ENCODE data around the gene CMTM8.

DNA sequence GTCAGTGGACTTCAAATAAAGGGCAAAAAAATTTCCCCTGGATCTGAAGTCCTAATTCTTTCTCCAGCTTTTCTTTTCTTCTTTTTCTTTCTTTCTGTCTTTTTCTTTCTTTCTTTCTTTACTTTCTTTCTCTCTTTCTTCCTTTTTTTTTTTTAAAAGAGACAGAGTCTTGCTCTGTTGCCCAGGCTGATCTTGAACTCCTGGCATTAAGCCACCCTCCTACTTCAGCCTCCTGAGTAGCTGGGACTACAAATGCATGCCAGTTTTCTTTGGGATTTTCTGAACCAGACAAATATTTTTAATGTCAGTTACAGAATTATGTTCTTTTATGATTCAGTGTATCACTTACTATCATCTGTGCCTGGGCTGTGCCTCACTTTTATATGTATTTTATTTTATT, 45.4 kb upstream of the CMTM8 start:
- TF ChIP-seq, protein P1, sequence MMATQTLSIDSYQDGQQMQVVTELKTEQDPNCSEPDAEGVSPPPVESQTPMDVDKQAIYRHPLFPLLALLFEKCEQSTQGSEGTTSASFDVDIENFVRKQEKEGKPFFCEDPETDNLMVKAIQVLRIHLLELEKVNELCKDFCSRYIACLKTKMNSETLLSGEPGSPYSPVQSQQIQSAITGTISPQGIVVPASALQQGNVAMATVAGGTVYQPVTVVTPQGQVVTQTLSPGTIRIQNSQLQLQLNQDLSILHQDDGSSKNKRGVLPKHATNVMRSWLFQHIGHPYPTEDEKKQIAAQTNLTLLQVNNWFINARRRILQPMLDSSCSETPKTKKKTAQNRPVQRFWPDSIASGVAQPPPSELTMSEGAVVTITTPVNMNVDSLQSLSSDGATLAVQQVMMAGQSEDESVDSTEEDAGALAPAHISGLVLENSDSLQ (IDR thresholded peaks at IDR 0.05) = no peak
- TF ChIP-seq, protein P2, sequence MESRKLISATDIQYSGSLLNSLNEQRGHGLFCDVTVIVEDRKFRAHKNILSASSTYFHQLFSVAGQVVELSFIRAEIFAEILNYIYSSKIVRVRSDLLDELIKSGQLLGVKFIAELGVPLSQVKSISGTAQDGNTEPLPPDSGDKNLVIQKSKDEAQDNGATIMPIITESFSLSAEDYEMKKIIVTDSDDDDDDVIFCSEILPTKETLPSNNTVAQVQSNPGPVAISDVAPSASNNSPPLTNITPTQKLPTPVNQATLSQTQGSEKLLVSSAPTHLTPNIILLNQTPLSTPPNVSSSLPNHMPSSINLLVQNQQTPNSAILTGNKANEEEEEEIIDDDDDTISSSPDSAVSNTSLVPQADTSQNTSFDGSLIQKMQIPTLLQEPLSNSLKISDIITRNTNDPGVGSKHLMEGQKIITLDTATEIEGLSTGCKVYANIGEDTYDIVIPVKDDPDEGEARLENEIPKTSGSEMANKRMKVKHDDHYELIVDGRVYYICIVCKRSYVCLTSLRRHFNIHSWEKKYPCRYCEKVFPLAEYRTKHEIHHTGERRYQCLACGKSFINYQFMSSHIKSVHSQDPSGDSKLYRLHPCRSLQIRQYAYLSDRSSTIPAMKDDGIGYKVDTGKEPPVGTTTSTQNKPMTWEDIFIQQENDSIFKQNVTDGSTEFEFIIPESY (IDR thresholded peaks at IDR 0.05) = no peak
- TF ChIP-seq RAD51 (IDR thresholded peaks at IDR 0.05) (no peak), CEBPB (IDR thresholded peaks at IDR 0.05; ENCODE audit: borderline replicate concordance in 1 of 2, low read depth in 2 of 2, low read length in 2 of 2) (no peak), EZH2 (IDR thresholded peaks at IDR 0.05; ENCODE audit: borderline replicate concordance, control insufficient read depth, low read depth, low read length) (no peak), SRF (IDR thresholded peaks at IDR 0.05; ENCODE audit: low read depth in 2 of 2, low read length in 2 of 2) (no peak), SUPT20H (IDR thresholded peaks at IDR 0.05; ENCODE audit: borderline replicate concordance, control insufficient read depth, low read depth, low read length) (no peak), ZNF274 (IDR thresholded peaks at IDR 0.05; ENCODE audit: insufficient read depth, insufficient read length) (no peak), YBX1 (IDR thresholded peaks at IDR 0.05) (no peak)
- TF ChIP-seq, protein P3, sequence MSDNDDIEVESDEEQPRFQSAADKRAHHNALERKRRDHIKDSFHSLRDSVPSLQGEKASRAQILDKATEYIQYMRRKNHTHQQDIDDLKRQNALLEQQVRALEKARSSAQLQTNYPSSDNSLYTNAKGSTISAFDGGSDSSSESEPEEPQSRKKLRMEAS (IDR thresholded peaks at IDR 0.05; ENCODE audit: low read depth, low read length) = no peak
- TF ChIP-seq, protein P4, sequence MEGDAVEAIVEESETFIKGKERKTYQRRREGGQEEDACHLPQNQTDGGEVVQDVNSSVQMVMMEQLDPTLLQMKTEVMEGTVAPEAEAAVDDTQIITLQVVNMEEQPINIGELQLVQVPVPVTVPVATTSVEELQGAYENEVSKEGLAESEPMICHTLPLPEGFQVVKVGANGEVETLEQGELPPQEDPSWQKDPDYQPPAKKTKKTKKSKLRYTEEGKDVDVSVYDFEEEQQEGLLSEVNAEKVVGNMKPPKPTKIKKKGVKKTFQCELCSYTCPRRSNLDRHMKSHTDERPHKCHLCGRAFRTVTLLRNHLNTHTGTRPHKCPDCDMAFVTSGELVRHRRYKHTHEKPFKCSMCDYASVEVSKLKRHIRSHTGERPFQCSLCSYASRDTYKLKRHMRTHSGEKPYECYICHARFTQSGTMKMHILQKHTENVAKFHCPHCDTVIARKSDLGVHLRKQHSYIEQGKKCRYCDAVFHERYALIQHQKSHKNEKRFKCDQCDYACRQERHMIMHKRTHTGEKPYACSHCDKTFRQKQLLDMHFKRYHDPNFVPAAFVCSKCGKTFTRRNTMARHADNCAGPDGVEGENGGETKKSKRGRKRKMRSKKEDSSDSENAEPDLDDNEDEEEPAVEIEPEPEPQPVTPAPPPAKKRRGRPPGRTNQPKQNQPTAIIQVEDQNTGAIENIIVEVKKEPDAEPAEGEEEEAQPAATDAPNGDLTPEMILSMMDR (IDR thresholded peaks at IDR 0.05 in 2 of 3, conservative IDR thresholded peaks at IDR 0.05 in 1 of 3; ENCODE audit: control insufficient read depth in 2 of 3, extremely low read depth in 1 of 3, insufficient read depth in 1 of 3, low read depth in 3 of 3, low read length in 3 of 3) = no peak
- TF ChIP-seq, protein P5, sequence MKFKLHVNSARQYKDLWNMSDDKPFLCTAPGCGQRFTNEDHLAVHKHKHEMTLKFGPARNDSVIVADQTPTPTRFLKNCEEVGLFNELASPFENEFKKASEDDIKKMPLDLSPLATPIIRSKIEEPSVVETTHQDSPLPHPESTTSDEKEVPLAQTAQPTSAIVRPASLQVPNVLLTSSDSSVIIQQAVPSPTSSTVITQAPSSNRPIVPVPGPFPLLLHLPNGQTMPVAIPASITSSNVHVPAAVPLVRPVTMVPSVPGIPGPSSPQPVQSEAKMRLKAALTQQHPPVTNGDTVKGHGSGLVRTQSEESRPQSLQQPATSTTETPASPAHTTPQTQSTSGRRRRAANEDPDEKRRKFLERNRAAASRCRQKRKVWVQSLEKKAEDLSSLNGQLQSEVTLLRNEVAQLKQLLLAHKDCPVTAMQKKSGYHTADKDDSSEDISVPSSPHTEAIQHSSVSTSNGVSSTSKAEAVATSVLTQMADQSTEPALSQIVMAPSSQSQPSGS (IDR thresholded peaks at IDR 0.05; ENCODE audit: low read length) = no peak
